GM21528 (cell line): ENCODE data around the gene LINC00237.

ENCODE experiments used
- ATAC-seq: cut with Tn5 transposase; IDR thresholded peaks from one replicate; pipeline ENCODE4 v1.9.1; 2021; ENCODE audit warnings: mild to moderate bottlenecking, moderate library complexity; ENCODE audit not compliant: unreplicated experiment, low FRiP score

LINC00237 gene

GRCh38 chr20:21106171-21107017 lies at the start of gene LINC00237:
Gene LINC00237 (minus strand): TSS chr20:21106358.
- ATAC-seq = no peak

DNA sequence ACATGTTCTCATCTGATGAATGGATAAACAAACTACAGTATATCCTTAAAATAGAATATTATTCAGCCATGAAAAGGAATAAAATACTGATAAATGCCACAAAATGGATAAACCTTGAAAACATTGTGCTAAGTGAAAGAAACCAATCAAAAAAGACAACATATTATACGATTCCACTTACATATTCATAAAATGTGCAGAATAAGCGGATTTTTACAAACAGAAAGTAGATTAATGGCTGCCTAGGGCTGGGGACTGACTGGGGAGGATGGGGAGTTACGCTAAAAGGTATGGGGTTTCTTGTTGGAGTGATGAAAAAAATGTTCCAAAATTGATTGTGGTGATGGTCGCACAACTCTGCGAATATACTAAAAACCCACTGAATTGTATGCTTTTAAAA lies 49.1 kb upstream of the LINC00237 start:
- ATAC-seq = no peak

DNA sequence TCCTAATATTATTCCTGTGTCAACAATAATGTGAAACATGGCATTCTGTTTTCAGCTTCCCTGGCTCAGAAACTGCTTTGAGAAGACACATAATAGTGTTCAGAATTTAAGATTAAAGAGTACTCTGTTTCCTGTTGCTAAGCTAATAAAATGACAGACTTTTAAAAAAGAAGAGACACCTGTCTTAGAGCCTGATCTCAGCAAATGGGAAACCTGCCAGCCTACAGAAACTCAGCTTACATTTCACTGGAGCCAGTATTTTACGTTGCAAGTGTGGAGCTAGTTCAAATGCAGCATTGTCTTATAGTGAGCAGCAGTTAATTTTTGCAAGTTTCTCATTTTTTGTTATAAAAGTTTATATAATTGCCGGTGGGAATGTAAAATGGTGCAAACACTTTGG lies 48.5 kb upstream of the LINC00237 start:
- ATAC-seq = no peak

GRCh38 chr20:21151791-21152190 lies 45.6 kb upstream of the LINC00237 start:
- ATAC-seq = no peak

DNA sequence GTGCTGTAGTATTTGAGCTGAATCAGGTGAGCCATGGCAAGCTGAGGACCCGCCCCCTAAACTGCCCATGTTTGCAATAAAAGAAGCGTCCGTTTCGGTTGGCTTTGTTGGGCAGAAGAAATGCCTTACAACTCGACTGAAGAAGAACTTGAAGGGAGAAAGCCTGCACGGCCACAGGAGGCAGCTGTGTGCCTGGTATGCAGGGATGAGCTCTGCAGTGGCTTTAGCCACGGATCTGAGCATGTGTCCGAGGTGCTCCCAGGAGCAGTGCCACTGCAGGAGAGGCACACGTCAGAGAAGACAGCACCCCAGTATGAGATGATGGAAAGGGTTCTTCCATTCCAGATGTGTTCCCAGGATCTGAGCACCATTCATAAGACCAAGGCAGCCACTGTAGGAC lies 43.2 kb upstream of the LINC00237 start:
- ATAC-seq = no peak

DNA sequence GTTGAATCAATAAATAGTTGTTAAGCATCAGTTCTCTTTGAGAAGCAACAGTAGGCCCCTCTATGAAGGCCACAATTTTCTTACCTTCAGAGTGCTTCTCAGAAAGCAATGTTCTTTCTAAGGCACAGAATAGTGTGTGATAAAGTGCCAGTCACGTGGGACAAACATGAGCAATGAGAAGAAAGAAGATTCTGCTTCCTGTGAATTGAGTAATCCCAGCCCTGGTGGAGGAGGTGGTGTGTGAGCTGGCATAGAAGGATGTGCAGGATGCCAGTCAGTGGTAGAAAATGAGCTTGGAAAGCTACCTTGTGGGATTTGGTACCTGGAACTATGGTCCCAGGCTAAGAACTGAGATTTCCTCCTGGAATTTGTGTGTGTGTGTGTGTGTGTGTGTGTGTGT lies 41.4 kb upstream of the LINC00237 start:
- no peak for ATAC-seq

DNA sequence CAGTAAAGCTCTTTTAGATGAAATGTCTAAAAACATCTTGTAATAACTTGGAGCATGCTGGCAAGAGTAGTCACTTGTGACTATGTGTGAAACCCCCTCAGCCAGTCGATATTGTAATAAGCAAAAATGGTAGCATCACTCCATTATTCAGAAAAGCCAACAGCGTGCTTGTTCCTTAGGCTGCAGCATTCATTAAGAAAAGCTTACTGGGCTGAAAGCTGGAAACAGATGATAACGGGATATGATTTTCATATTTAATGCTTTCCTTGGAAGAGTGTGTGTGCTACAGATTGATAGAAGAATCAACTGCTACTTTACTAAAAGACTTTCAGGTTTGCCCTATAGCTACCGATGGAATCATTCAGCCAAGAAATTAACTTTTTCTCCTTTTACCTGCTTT lies 40.1 kb upstream of the LINC00237 start:
- ATAC-seq = no peak

DNA sequence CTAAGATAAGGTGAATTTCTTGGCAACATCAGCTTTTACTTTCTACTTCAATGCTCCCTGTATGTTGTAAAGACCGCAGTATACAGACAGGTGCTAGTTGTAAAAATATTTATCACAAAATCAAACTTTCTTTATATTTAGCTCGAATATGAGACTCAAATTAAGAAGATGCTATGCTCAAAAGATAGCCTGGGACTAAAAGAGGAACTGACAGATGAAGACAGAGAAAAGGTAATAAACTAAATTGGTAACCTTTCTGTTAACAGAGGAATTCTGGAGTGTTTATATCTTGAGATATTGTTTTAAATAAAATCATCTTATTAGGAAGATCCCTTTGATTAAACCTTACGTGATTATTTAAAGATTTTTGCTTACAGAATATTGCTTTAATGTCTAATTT lies 39.3 kb upstream of the LINC00237 start:
- ATAC-seq = no peak

GRCh38 chr20:21143194-21143890 lies 37.2 kb upstream of the LINC00237 start:
- ATAC-seq = no peak

DNA sequence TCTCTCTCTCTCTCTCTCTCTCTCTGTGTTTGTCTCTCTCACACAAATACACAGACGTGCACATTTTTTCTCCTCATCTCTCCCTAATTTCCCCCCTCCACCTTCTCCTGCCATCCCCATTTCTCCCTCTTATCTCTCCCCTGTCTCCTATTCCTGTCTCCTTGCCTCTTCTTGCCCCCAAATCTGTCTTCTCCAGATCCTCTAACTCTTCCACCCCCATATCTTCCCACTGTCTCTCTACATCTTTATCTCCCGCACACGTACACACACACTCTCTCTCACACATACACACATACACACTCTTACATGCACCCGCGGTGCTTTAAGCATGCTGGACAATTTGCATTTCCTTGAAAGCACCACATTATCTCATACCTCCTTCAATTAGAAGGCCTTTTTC lies 35.7 kb upstream of the LINC00237 start:
- no peak for ATAC-seq

DNA sequence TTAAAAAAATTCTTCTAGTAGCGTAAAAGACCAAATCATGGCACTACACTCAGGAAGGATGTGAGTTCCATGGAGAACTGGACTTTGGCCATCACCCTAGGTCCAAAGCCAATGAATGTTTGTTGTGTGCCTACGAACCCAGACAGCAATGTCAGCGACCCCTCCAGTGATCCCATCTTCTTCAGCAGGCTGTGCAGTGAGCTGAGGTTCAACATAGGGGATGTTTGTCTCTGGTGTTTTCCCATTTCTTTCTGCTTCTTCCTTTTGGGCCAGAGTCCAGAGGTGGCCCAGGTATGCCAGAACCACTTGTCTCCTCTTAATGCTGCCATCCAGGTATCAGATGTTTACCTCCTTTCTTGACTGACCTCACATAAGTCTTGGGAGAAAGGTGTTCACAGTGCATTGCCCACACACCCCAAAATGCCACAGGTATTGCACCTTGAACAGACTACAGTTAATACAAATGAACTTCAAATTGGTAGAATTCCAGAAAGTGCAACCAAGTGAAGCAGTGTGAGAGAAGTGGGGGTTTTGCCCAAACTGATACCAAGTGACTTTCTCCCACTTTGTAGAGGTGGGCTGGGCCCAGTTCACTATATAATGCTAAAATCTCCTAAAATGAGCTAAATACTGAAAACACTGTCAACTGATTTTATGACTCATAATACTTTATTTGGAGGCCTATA lies 33.9 kb upstream of the LINC00237 start:
- ATAC-seq = no peak

DNA sequence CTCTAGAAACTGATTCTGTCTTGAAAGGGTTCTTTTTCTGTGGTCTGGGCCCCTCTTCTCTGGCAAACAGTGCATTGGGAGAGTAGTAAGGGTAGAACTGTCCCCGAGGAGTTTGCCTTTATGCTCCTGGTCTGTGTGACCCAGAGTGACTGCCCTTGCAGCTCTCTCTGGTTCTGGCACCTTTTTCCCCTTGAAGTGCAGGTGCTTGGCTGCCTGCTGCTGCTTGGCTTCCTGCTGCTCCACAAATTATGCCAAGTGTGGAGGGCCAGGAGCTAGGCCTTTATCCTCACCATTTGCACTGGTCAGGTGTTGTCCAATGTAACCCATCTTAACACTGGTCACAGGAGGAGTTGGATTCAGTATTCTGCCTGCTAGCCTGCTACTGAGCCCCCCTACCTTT lies 30.9 kb upstream of the LINC00237 start:
- ATAC-seq = no peak

- no peak for ATAC-seq
These were observed 30.0 kb upstream of the LINC00237 start for GRCh38 chr20:21136015-21136732.

- no peak for ATAC-seq
These were observed 28.8 kb upstream of the LINC00237 start for GRCh38 chr20:21134883-21135493.

GRCh38 chr20:21133917-21134622 lies 27.9 kb upstream of the LINC00237 start:
- no peak for ATAC-seq

GRCh38 chr20:21133404-21133803 lies 27.2 kb upstream of the LINC00237 start:
- no peak for ATAC-seq

DNA sequence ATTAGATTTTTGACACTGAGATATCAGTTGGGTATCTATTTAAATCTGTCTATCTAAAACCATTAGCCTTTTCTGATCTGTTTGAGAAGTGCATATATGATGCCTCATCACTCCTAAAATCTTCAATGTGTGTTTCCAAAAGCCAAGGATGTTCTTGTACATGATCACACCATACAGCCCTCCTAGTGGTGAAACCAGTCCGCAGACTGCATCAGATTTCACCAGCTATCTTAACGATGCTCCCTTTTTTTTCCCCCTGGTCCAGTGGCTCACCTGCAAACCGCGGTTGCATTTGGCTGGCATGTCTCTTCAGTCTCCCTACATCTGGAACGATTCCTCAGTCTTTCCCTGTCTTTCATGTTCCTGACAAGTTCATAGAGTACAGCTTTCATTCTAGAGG lies 23.7 kb upstream of the LINC00237 start:
- no peak for ATAC-seq

- no peak for ATAC-seq
These were observed 21.2 kb upstream of the LINC00237 start for GRCh38 chr20:21127201-21127981.

DNA sequence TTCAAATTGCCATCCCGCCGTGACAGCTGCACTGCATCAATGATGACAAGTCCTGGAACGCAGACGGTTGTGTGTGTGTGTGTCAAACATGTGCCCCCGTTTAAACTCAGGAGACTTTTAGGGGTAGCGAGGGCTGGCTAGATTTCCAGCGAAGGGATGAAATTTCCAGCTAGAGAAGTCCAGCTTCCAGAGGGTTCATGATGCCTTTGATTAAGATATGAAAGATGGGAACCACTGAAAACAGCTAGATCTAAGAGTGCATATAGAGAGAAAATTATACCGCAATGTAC lies 20.4 kb upstream of the LINC00237 start:
- no peak for ATAC-seq
